Left lung (tissue), 10 donors: Measurements from ENCODE around the gene CCDC180. TPM values are rescaled to one million over a fixed set of nuclear protein-coding genes. Genes with fewer than 3 reads are reported as not detected.
"Not testable (repeated sequence)": the region's sequence is repeated elsewhere in the genome, so short reads cannot be mapped to it uniquely, and the experiment has no call there.

ENCODE experiments used
- ATAC-seq: fragments of 200-7000 bp; cut with Tn5 transposase; one replicate; pipeline ENCODE4 v1.9.1; 2020; ENCODE audit warnings: moderate library complexity
- DNase-seq, 4 donors: peaks; one replicate each; pipeline ENCODE4 v3.0.0-alpha.2; 2013 to 2020
- H3K27ac ChIP-seq, 2 donors: fragments of 200-600 bp; sonication (generic) in 1 of 2; one replicate each; pipeline versions ENCODE4 v1.5.0 to v1.8.0; 2020 to 2021
- H3K27me3 ChIP-seq, 2 donors: fragments of 200-600 bp; sonication (generic) in 1 of 2; one replicate each; pipeline versions ENCODE4 v1.5.0 to v1.8.0; 2020 to 2021
- H3K36me3 ChIP-seq, 2 donors: fragments of 200-600 bp; sonication (generic) in 1 of 2; one replicate each; pipeline versions ENCODE4 v1.5.0 to v1.8.0; 2020 to 2021
- H3K4me1 ChIP-seq, 2 donors: fragments of 200-600 bp; one replicate each; pipeline ENCODE4 v1.8.0; 2021
- H3K4me3 ChIP-seq, 2 donors: fragments of 200-600 bp; sonication (generic) in 1 of 2; one replicate each; pipeline versions ENCODE4 v1.5.0 to v1.8.0; 2020 to 2021; ENCODE audit warnings: mild to moderate bottlenecking in 1 of 2
- H3K9me3 ChIP-seq, 2 donors: fragments of 200-600 bp; sonication (generic) in 1 of 2; one replicate each; pipeline versions ENCODE4 v1.5.0 to v1.8.0; 2020 to 2021
- intact Hi-C, 2 donors: fragments of 100-400 bp; cut with DNase I; formaldehyde crosslinking; loops; one replicate each; pipeline versions ENCODE4 v1.11.2 to v1.14.2; 2022
- polyA plus RNA-seq, 6 donors: library from polyadenylated mRNA; unstranded; fragments of 120-200 nt; gene quantifications; one replicate each; pipeline ENCODE4 v1.2.1, GENCODE V29; 2013; ENCODE audit not compliant: insufficient read length in 6 of 6
- total RNA-seq, 2 donors: library from RNA; stranded (reverse); fragmentation: NEBNext Ultra II Directional; extraction: Animal tissue kit (Norgen Biotek cat#: 25700); gene quantifications; one replicate each; pipeline ENCODE4 v1.2.1, GENCODE V29; 2021
- TF ChIP-seq, protein P1 (sequence below), 2 donors: fragments of 200-600 bp; sonication (generic) in 1 of 2; IDR thresholded peaks; one replicate each; pipeline versions ENCODE4 v1.5.0 to v1.8.0; 2021; ENCODE audit warnings: antibody characterized with exemption in 2 of 2
- donor health status: DM: no; HTN: yes; CAD: no.
- donor health status: DM: no; HTN: no; CAD: no.

CCDC180 gene
- total and polyA plus RNA-seq, 8 donors, result 2.7 to 29.9 (median 25.2) TPM

DNA sequence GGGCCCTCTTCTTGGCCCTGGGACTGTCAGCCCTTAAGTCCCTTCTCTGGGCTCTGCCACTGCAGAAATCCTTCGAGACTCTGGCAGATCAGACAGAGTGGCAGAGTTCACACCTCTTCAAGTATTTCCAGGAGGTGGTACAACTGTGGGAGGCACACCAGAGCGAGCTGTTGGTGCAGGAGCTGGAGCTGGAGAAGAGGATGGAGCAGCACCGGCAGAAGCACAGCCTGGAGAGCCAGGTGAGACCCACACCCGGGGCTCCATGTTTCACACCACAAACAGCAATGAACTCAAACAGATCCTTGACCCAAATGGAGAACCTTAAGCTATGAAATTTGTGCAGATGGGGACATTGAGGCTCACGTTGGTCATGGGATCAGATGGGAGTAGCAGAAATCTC is 17.5 kb downstream of the CCDC180 start:
- no peaks in the 10 kb centered on the region for H3K9me3 ChIP-seq
- TF ChIP-seq, protein P1, sequence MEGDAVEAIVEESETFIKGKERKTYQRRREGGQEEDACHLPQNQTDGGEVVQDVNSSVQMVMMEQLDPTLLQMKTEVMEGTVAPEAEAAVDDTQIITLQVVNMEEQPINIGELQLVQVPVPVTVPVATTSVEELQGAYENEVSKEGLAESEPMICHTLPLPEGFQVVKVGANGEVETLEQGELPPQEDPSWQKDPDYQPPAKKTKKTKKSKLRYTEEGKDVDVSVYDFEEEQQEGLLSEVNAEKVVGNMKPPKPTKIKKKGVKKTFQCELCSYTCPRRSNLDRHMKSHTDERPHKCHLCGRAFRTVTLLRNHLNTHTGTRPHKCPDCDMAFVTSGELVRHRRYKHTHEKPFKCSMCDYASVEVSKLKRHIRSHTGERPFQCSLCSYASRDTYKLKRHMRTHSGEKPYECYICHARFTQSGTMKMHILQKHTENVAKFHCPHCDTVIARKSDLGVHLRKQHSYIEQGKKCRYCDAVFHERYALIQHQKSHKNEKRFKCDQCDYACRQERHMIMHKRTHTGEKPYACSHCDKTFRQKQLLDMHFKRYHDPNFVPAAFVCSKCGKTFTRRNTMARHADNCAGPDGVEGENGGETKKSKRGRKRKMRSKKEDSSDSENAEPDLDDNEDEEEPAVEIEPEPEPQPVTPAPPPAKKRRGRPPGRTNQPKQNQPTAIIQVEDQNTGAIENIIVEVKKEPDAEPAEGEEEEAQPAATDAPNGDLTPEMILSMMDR (IDR thresholded peaks at IDR 0.05), result no peak
- intact Hi-C loops, result no loop called here
- H3K4me1 ChIP-seq, result no peaks in the 10 kb centered on the region
- no peak overlapping the region for H3K27ac ChIP-seq
- no peak overlapping the region for H3K4me3 ChIP-seq
- DNase-seq, result no peak
- peaks cover 0 to 22% of the 10 kb centered on the region in 2 donors for H3K36me3 ChIP-seq
- no peaks in the 10 kb centered on the region for H3K27me3 ChIP-seq
- no peak for ATAC-seq

GRCh38 chr9:97327562-97327961 is 20.1 kb downstream of the CCDC180 start:
- Histone ChIP-seq H3K4me1 (no peaks in the 10 kb centered on the region), H3K27me3 (no peaks in the 10 kb centered on the region), H3K9me3 (peaks cover 0 to 8% of the 10 kb centered on the region in 2 donors), H3K36me3 (peaks cover 0 to 19% of the 10 kb centered on the region in 2 donors), H3K4me3 (no peak overlapping the region), H3K27ac (no peak overlapping the region)
- ATAC-seq, result no peak
- intact Hi-C loops, result no loop called here
- DNase-seq, result no peak
- TF ChIP-seq, protein P1 (IDR thresholded peaks at IDR 0.05), result no peak

GRCh38 chr9:97332993-97333392 is 25.5 kb downstream of the CCDC180 start:
- TF ChIP-seq, protein P1 (IDR thresholded peaks at IDR 0.05), result no peak
- intact Hi-C loops, result no loop called here
- Histone ChIP-seq H3K4me3 (no peak overlapping the region), H3K9me3 (peaks cover 0 to 22% of the 10 kb centered on the region in 2 donors), H3K27me3 (no peaks in the 10 kb centered on the region), H3K27ac (no peak overlapping the region), H3K36me3 (peaks cover 0 to under 1% of the 10 kb centered on the region in 2 donors), H3K4me1 (no peaks in the 10 kb centered on the region)
- ATAC-seq (no peak), DNase-seq (no peak)

GRCh38 chr9:97335622-97336021 is 28.2 kb downstream of the CCDC180 start:
- ATAC-seq, H3K27ac ChIP-seq, H3K36me3 ChIP-seq, H3K4me3 ChIP-seq, H3K4me1 ChIP-seq, H3K27me3 ChIP-seq, intact Hi-C loops, DNase-seq: not testable (repeated sequence)
- H3K9me3 ChIP-seq, result peaks cover 0 to 22% of the 10 kb centered on the region in 2 donors

DNA sequence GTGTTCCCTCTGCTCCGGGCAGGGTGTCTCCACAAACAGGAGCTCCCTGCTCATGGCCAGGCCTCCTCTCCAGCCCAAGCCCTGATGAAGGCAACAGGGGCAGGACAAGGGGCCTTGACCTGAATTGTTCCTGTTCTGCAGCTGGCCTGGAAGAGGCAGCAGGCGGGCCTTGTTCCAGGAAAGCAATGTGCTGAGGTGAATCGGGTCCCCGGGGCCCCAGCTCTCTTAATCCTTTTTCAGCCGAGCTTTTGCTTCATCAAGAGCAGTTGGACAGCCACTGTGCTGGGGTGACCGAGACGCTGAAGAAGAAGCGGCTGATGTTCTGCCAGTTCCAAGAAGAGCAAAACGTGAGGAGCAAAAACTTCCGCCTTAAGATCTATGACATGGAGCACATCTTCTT is 41.4 kb downstream of the CCDC180 start:
- H3K36me3 ChIP-seq, result peaks cover 0 to 15% of the 10 kb centered on the region in 2 donors
- TF ChIP-seq, protein P1 (IDR thresholded peaks at IDR 0.05), result no peak
- ATAC-seq (no peak), DNase-seq (no peak)
- H3K9me3 ChIP-seq, result no peaks in the 10 kb centered on the region
- H3K27me3 ChIP-seq, result no peaks in the 10 kb centered on the region
- intact Hi-C loops, result no loop called here
- H3K4me3 ChIP-seq, result no peak overlapping the region
- H3K4me1 ChIP-seq, result no peaks in the 10 kb centered on the region
- H3K27ac ChIP-seq, result no peak overlapping the region

DNA sequence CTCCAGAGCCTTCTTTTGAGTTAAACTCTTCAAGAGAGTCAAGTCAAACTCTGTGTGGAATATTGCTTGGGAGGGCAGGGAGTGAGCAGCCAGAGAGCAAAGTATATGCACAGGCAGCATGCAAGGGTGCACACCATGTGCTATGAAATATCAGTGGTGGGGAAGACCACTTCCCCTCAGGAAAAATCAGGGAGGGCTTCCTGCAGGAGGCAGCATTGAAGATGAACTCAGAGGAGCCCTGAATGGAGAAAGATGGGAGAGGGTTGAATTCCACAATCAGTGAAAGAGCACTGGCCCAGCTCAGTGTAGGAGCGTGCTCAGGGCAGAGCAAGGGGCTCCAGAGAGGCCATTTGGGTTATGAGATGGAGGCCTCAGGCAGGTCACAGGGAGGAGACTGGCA is 41.9 kb downstream of the CCDC180 start:
- ATAC-seq, result no peak
- no peak for DNase-seq
- TF ChIP-seq, protein P1 (IDR thresholded peaks at IDR 0.05), result no peak

More for the DNA sequence above, 41.9 kb downstream of the CCDC180 start:
- Histone ChIP-seq H3K4me1 (no peaks in the 10 kb centered on the region), H3K27me3 (no peaks in the 10 kb centered on the region), H3K27ac (no peak overlapping the region), H3K9me3 (no peaks in the 10 kb centered on the region), H3K4me3 (no peak overlapping the region), H3K36me3 (peaks cover 0 to 11% of the 10 kb centered on the region in 2 donors)
- intact Hi-C loops, result no loop called here
